IMR-90 (cell line): ENCODE results near the gene USP14. TPM values are rescaled to one million over a fixed set of nuclear protein-coding genes. Genes with fewer than 3 reads are reported as not detected.

Source experiments
- ATAC-seq: fragments of 200-7000 bp; cut with Tn5 transposase; 2 replicates; pipeline ENCODE4 v1.9.1; 2020; ENCODE audit warnings: low read depth, mild to moderate bottlenecking, moderate library complexity
- BruUV-seq: library from RNA; stranded (reverse); fragments of 400-500 nt; replicated peaks from 2 replicates; lab custom pipeline; 2021; lab: Mats Ljungman, UMichigan
- CTCF ChIA-PET: fragments of 300-600 bp; formaldehyde crosslinking; extraction: SDS; loops from one replicate; lab custom pipeline; 2021; ENCODE audit warnings: antibody characterized with exemption; lab: Yijun Ruan, JAX
- POLR2A ChIA-PET: fragments of 300-600 bp; sonication (Branson Sonifier 250); formaldehyde crosslinking; loops from one replicate; lab custom pipeline; 2022; ENCODE audit warnings: antibody characterized with exemption; ENCODE audit not compliant: unreplicated experiment; lab: Charles Lee
- DNase-seq: peaks from one replicate; pipeline ENCODE4 v3.0.0; 2013
- H2AFZ ChIP-seq: replicated peaks from 2 replicates; pipeline ENCODE3; 2013; ENCODE audit warnings: low read length, mild to moderate bottlenecking; ENCODE audit not compliant: poor library complexity
- H2AK5ac ChIP-seq: 2 replicates; pipeline ENCODE4 v1.6.1; 2013; ENCODE audit warnings: low read depth, low read length, inconsistent platforms
- H2AK9ac ChIP-seq: replicated peaks from 2 replicates; pipeline ENCODE3; 2013; ENCODE audit warnings: mild to moderate bottlenecking, low read depth, low read length, moderate library complexity; ENCODE audit not compliant: poor library complexity
- H2BK120ac ChIP-seq: 2 replicates; pipeline ENCODE4 v1.6.1; 2013; ENCODE audit warnings: low read depth, low read length, inconsistent platforms
- H2BK15ac ChIP-seq: 3 replicates; pipeline ENCODE4 v1.6.1; 2013; ENCODE audit warnings: low read depth, low read length, inconsistent platforms
- H2BK20ac ChIP-seq: 2 replicates; pipeline ENCODE4 v1.6.1; 2013; ENCODE audit warnings: low read depth, mild to moderate bottlenecking, inconsistent platforms, low read length, moderate library complexity
- H2BK5ac ChIP-seq: 2 replicates; pipeline ENCODE4 v1.6.1; 2013; ENCODE audit warnings: mild to moderate bottlenecking, low read depth, low read length, inconsistent platforms; ENCODE audit not compliant: poor library complexity, severe bottlenecking
- H3K14ac ChIP-seq: replicated peaks from 2 replicates; pipeline ENCODE4 v1.6.1; 2013; ENCODE audit warnings: low read depth, low read length, inconsistent platforms
- H3K18ac ChIP-seq: 2 replicates; pipeline ENCODE4 v1.6.1; 2013; ENCODE audit warnings: low read depth, low read length, control low read depth
- H3K23ac ChIP-seq: 2 replicates; pipeline ENCODE4 v1.6.1; 2013; ENCODE audit warnings: low read depth, low read length, inconsistent platforms
- H3K27ac ChIP-seq: 2 replicates; pipeline ENCODE4 v1.5.1; 2013; ENCODE audit warnings: mild to moderate bottlenecking, control low read depth, low read length; ENCODE audit not compliant: insufficient read depth
- H3K27me3 ChIP-seq: 2 replicates; pipeline ENCODE4 v1.6.1; 2013; ENCODE audit warnings: low read length; ENCODE audit not compliant: control insufficient read depth, insufficient read depth
- H3K36me3 ChIP-seq: 2 replicates; pipeline ENCODE4 v1.6.1; 2013; ENCODE audit warnings: low read length, mixed read lengths; ENCODE audit not compliant: control insufficient read depth, insufficient read depth
- H3K4ac ChIP-seq: 2 replicates; pipeline ENCODE4 v1.6.1; 2013; ENCODE audit warnings: low read depth, low read length, inconsistent platforms
- H3K4me1 ChIP-seq: 2 replicates; pipeline ENCODE4 v1.6.1; 2013; ENCODE audit warnings: low read length, mixed read lengths; ENCODE audit not compliant: control insufficient read depth, insufficient read depth
- H3K4me2 ChIP-seq: 2 replicates; pipeline ENCODE4 v1.6.1; 2013; ENCODE audit warnings: low read depth, mild to moderate bottlenecking, control low read depth, low read length, moderate library complexity
- H3K4me3 ChIP-seq: 2 replicates; pipeline ENCODE4 v1.5.1; 2013; ENCODE audit warnings: low read depth, mild to moderate bottlenecking, control low read depth, low read length, moderate library complexity; ENCODE audit not compliant: insufficient read depth
- H3K56ac ChIP-seq: 2 replicates; pipeline ENCODE4 v1.6.1; 2013; ENCODE audit warnings: low read length, inconsistent platforms; ENCODE audit not compliant: insufficient read depth; ENCODE audit errors: extremely low read depth
- H3K79me1 ChIP-seq, 2 experiments: 2 replicates each; pipeline ENCODE4 v1.6.1; 2013; ENCODE audit warnings: low read length in 2 of 2, inconsistent platforms in 1 of 2, low read depth in 1 of 2
- H3K9ac ChIP-seq: 2 replicates; pipeline ENCODE4 v1.6.1; 2013; ENCODE audit warnings: low read depth, low read length, control low read depth
- H3K9me1 ChIP-seq: 2 replicates; pipeline ENCODE4 v1.6.1; 2013; ENCODE audit warnings: low read length, inconsistent platforms; ENCODE audit not compliant: insufficient read depth
- H3K9me3 ChIP-seq: 2 replicates; pipeline ENCODE4 v1.6.1; 2013; ENCODE audit warnings: low read length; ENCODE audit not compliant: control insufficient read depth, insufficient read depth
- H4K20me1 ChIP-seq: 2 replicates; pipeline ENCODE4 v1.6.1; 2013; ENCODE audit warnings: low read length, inconsistent platforms; ENCODE audit not compliant: insufficient read depth
- H4K5ac ChIP-seq: 2 replicates; pipeline ENCODE4 v1.6.1; 2013; ENCODE audit warnings: mild to moderate bottlenecking, low read depth, low read length, control low read depth
- H4K8ac ChIP-seq, 2 experiments: 2 replicates each; pipeline ENCODE4 v1.6.1; 2013; ENCODE audit warnings: low read depth in 2 of 2, low read length in 2 of 2, control low read depth in 1 of 2, inconsistent platforms in 1 of 2
- H4K91ac ChIP-seq: 2 replicates; pipeline ENCODE4 v1.6.1; 2013; ENCODE audit warnings: low read depth, low read length, inconsistent platforms; ENCODE audit not compliant: insufficient read depth
- BHLHE40 ChIP-seq: fragments of 150-350 bp; IDR thresholded peaks from 2 replicates; pipeline ENCODE4 v1.6.1; 2016; ENCODE audit warnings: mild to moderate bottlenecking, low read depth, low read length
- CHD1 ChIP-seq: IDR thresholded peaks from 2 replicates; pipeline ENCODE4 v1.6.1; 2012; ENCODE audit warnings: low read depth, low read length, improper control_type of control experiment
- CTCF ChIP-seq: conservative IDR thresholded peaks from 2 replicates; pipeline ENCODE4 v1.5.1; 2012; ENCODE audit warnings: mild to moderate bottlenecking, low read depth, low read length, improper control_type of control experiment
- ELK1 ChIP-seq: fragments of 150-350 bp; IDR thresholded peaks from 2 replicates; pipeline ENCODE4 v1.6.1; 2016; ENCODE audit warnings: low read depth, mild to moderate bottlenecking, low read length, moderate library complexity, borderline replicate concordance
- FOS ChIP-seq: fragments of 150-350 bp; IDR thresholded peaks from 2 replicates; pipeline ENCODE4 v1.6.1; 2016; ENCODE audit warnings: low read depth, low read length
- MXI1 ChIP-seq: IDR thresholded peaks from 2 replicates; pipeline ENCODE4 v1.6.1; 2012; ENCODE audit warnings: low read depth, mild to moderate bottlenecking, low read length, moderate library complexity, borderline replicate concordance
- USF2 ChIP-seq: fragments of 150-350 bp; IDR thresholded peaks from 2 replicates; pipeline ENCODE4 v1.6.1; 2017; ENCODE audit warnings: mild to moderate bottlenecking, antibody characterized with exemption, low read length, low read depth
- WGBS, 2 experiments: methylation state at CpG; one replicate each; pipeline versions ENCODE4 v1.1.5 to v1.1.7; 2013; ENCODE audit warnings: missing lambda C conversion rate in 2 of 2; ENCODE audit not compliant: insufficient read length in 1 of 2; ENCODE audit errors: extremely low coverage in 2 of 2; 5-methylcytosine and 5-hydroxymethylcytosine counted together
- dilution Hi-C: fragments of 300-500 bp; cut with HindIII; formaldehyde crosslinking; loops from one replicate; pipeline ENCODE4 v1.14.3; 2018; ENCODE audit warnings: low sequenced_read_pairs; ENCODE audit not compliant: unreplicated experiment
- in situ Hi-C: fragments of 300-500 bp; cut with MboI; formaldehyde crosslinking; loops from 3 replicates; pipeline ENCODE4 v1.14.3; 2019; ENCODE audit warnings: low sequenced_read_pairs, inconsistent platforms, mixed read lengths
- intact Hi-C: fragments of 100-400 bp; cut with micrococcal nuclease; formaldehyde crosslinking; loops from 2 replicates; pipeline ENCODE4 v1.10.0; 2022
- polyA plus RNA-seq, 3 experiments: library from polyadenylated mRNA; depleted of rRNA; stranded (reverse); fragments of >200 nt; gene quantifications; 2 replicates each; pipeline ENCODE4 v1.2.3, GENCODE V29; 2012; ENCODE audit warnings: low replicate concordance in 1 of 3
- total RNA-seq: library from RNA; depleted of rRNA; stranded (reverse); fragments of >200 nt; gene quantifications from 2 replicates; pipeline ENCODE4 v1.2.3, GENCODE V29; 2012

USP14 gene
- total and polyA plus RNA-seq, 2 of the 4 experiments (the other 2 are of a cell fraction): 11.5 to 32.4 TPM

GRCh38 chr18:217532-218336, 59.4 kb downstream of the USP14 start:
- Histone ChIP-seq H3K79me1 (peaks cover 0 to 4% of the 10 kb centered on the region in 2 experiments; a peak in 2 of 4 replicates), H4K8ac (no peak overlapping the region), H3K18ac (no peak overlapping the region), H3K14ac (no peak overlapping the region), H4K20me1 (no peaks in the 10 kb centered on the region), H2AFZ (no peak overlapping the region), H3K9ac (no peak overlapping the region), H2BK15ac (no peak overlapping the region), H3K4me3 (no peak overlapping the region), H2AK5ac (no peak overlapping the region), H3K4me2 (no peak overlapping the region), H3K4me1 (no peaks in the 10 kb centered on the region), H3K27me3 (no peaks in the 10 kb centered on the region), H3K23ac (no peak overlapping the region), H3K27ac (no peak overlapping the region), H3K56ac (no peak overlapping the region), H2BK5ac (no peak overlapping the region), H3K4ac (no peak overlapping the region), H3K9me3 (no peaks in the 10 kb centered on the region), H3K36me3 (peaks cover 26% of the 10 kb centered on the region), H2AK9ac (no peak overlapping the region), H4K5ac (no peak overlapping the region), H3K9me1 (no peaks in the 10 kb centered on the region; the same call in 1 of the 2 replicates), H2BK120ac (no peak overlapping the region), H4K91ac (no peak overlapping the region), H2BK20ac (no peak overlapping the region)
- no TSS peak for BruUV-seq
- intact Hi-C loops: no loop called here
- ChIA-PET POLR2A (no interaction called here), CTCF (no interaction called here)
- in situ Hi-C loops: no loop called here
- DNase-seq: no peak
- dilution Hi-C loops: no loop called here
- no peak for ATAC-seq
- WGBS, 2 experiments: 93% methylated on average over 2 of the region's 5 CpGs; no CpG with 5 or more reads in 1 of the 2 experiments
- TF ChIP-seq MXI1 (no peak), CTCF (no peak), BHLHE40 (no peak), CHD1 (no peak), FOS (no peak), ELK1 (no peak), USF2 (no peak)
